T-helper 17 cell (primary cell): ENCODE results near the gene MKLN1. TPM values are rescaled to one million over a fixed set of nuclear protein-coding genes. Genes with fewer than 3 reads are reported as not detected.
A peak's percentile ranks its signal among the peaks of the same experiment; 100 is the strongest.

Experiments used
- ATAC-seq: fragments of 150-1000 bp; cut with Tn5 transposase; 2 replicates; pipeline ENCODE4 v1.10.0; 2021; ENCODE audit warnings: mild to moderate bottlenecking, moderate library complexity
- DNase-seq, 3 donors: peaks; one replicate each; pipeline versions ENCODE4 v3.0.0 to v3.0.0-alpha.2; 2020 to 2021
- H3K9me3 ChIP-seq: one replicate; pipeline ENCODE4 v1.7.0; 2013; ENCODE audit warnings: low read length, mild to moderate bottlenecking; ENCODE audit not compliant: control insufficient read depth, poor library complexity, severe bottlenecking
- H3K27ac Mint-ChIP-seq: one replicate; pipeline ENCODE4 v1.8.0; 2022; ENCODE audit warnings: mild to moderate bottlenecking, moderate library complexity, mixed read lengths
- H3K27me3 Mint-ChIP-seq: one replicate; pipeline ENCODE4 v1.8.0; 2022; ENCODE audit warnings: mixed read lengths
- H3K36me3 Mint-ChIP-seq: one replicate; pipeline ENCODE4 v1.8.0; 2022; ENCODE audit warnings: low read depth, mixed read lengths
- H3K4me1 Mint-ChIP-seq: one replicate; pipeline ENCODE4 v1.8.0; 2022; ENCODE audit warnings: mild to moderate bottlenecking, mixed read lengths
- H3K4me3 Mint-ChIP-seq: one replicate; pipeline ENCODE4 v1.8.0; 2022; ENCODE audit warnings: mild to moderate bottlenecking, moderate library complexity, mixed read lengths
- total RNA-seq, 4 donors: library from RNA in 2 of 4; stranded (reverse) in 2 of 4; gene quantifications; one replicate each; pipeline ENCODE4 v1.2.3 and lab custom pipeline; 2022 to 2026

MKLN1 gene
- total RNA-seq, 2 donors from 2014 or later: 46.5 to 51.1 TPM

GRCh38 chr7:131341690-131342089 lies 14.0 kb downstream of the MKLN1 start:
- H3K9me3 ChIP-seq: no peaks in the 10 kb centered on the region
- Mint-ChIP-seq H3K4me3 (no peak overlapping the region), H3K27ac (no peak overlapping the region), H3K4me1 (peaks cover 18% of the 10 kb centered on the region), H3K36me3 (no peaks in the 10 kb centered on the region), H3K27me3 (no peaks in the 10 kb centered on the region)
- ATAC-seq: no peak
- DNase-seq: no peak

GRCh38 chr7:131342864-131343442 lies 15.3 kb downstream of the MKLN1 start:
- Mint-ChIP-seq H3K36me3 (no peaks in the 10 kb centered on the region), H3K4me3 (no peak overlapping the region), H3K4me1 (peaks cover 26% of the 10 kb centered on the region), H3K27me3 (no peaks in the 10 kb centered on the region), H3K27ac (no peak overlapping the region)
- DNase-seq: no peak
- H3K9me3 ChIP-seq: no peaks in the 10 kb centered on the region
- no peak for ATAC-seq

- no peaks in the 10 kb centered on the region for H3K36me3 Mint-ChIP-seq
- H3K4me1 Mint-ChIP-seq: peaks cover 23% of the 10 kb centered on the region
- no peaks in the 10 kb centered on the region for H3K27me3 Mint-ChIP-seq
- peak overlapping the region; percentile 79 for H3K27ac Mint-ChIP-seq
- ATAC-seq (no peak), DNase-seq (no peak)
- H3K9me3 ChIP-seq: no peaks in the 10 kb centered on the region
- H3K4me3 Mint-ChIP-seq: peak overlapping the region; percentile 25
Measured at GRCh38 chr7:131346885-131347592, 19.4 kb downstream of the MKLN1 start.

GRCh38 chr7:131352032-131352431 lies 24.4 kb downstream of the MKLN1 start:
- no peaks in the 10 kb centered on the region for H3K36me3 Mint-ChIP-seq
- H3K4me1 Mint-ChIP-seq: peaks cover 40% of the 10 kb centered on the region
- no peaks in the 10 kb centered on the region for H3K9me3 ChIP-seq
- ATAC-seq (no peak), DNase-seq (no peak)
- no peak overlapping the region for H3K4me3 Mint-ChIP-seq
- no peak overlapping the region for H3K27ac Mint-ChIP-seq
- H3K27me3 Mint-ChIP-seq: no peaks in the 10 kb centered on the region

GRCh38 chr7:131354390-131354789 lies 26.7 kb downstream of the MKLN1 start:
- Mint-ChIP-seq H3K27ac (peak overlapping the region; percentile 39), H3K36me3 (no peaks in the 10 kb centered on the region), H3K4me1 (peaks cover 50% of the 10 kb centered on the region), H3K4me3 (peak overlapping the region; percentile 2), H3K27me3 (no peaks in the 10 kb centered on the region)
- H3K9me3 ChIP-seq: no peaks in the 10 kb centered on the region
- no peak for ATAC-seq
- DNase-seq: no peak

GRCh38 chr7:131355917-131356777 lies 28.5 kb downstream of the MKLN1 start:
- no peak for ATAC-seq
- Mint-ChIP-seq H3K36me3 (no peaks in the 10 kb centered on the region), H3K4me1 (peaks cover 61% of the 10 kb centered on the region), H3K4me3 (no peak overlapping the region), H3K27ac (no peak overlapping the region), H3K27me3 (no peaks in the 10 kb centered on the region)
- no peaks in the 10 kb centered on the region for H3K9me3 ChIP-seq
- no peak for DNase-seq

GRCh38 chr7:131357282-131357880 lies 29.7 kb downstream of the MKLN1 start:
- H3K9me3 ChIP-seq: no peaks in the 10 kb centered on the region
- H3K27me3 Mint-ChIP-seq: no peaks in the 10 kb centered on the region
- H3K4me3 Mint-ChIP-seq: peak overlapping the region; percentile 1
- H3K4me1 Mint-ChIP-seq: peaks cover 64% of the 10 kb centered on the region
- DNase-seq (no peak), ATAC-seq (no peak)
- H3K36me3 Mint-ChIP-seq: no peaks in the 10 kb centered on the region
- no peak overlapping the region for H3K27ac Mint-ChIP-seq

GRCh38 chr7:131358636-131359035 lies 31.0 kb downstream of the MKLN1 start:
- Mint-ChIP-seq H3K27ac (peak overlapping the region; percentile 59), H3K4me3 (peak overlapping the region; percentile 71), H3K4me1 (peaks cover 61% of the 10 kb centered on the region), H3K27me3 (no peaks in the 10 kb centered on the region), H3K36me3 (no peaks in the 10 kb centered on the region)
- DNase-seq (no peak), ATAC-seq (no peak)
- no peaks in the 10 kb centered on the region for H3K9me3 ChIP-seq

GRCh38 chr7:131359136-131359776 lies 31.6 kb downstream of the MKLN1 start:
- H3K27me3 Mint-ChIP-seq: no peaks in the 10 kb centered on the region
- peak overlapping the region; percentile 59 for H3K27ac Mint-ChIP-seq
- DNase-seq (no peak), ATAC-seq (no peak)
- no peaks in the 10 kb centered on the region for H3K9me3 ChIP-seq
- H3K36me3 Mint-ChIP-seq: no peaks in the 10 kb centered on the region
- peaks cover 59% of the 10 kb centered on the region for H3K4me1 Mint-ChIP-seq
- H3K4me3 Mint-ChIP-seq: peak overlapping the region; percentile 71

GRCh38 chr7:131363719-131364118 lies 36.0 kb downstream of the MKLN1 start:
- H3K4me1 Mint-ChIP-seq: peaks cover 53% of the 10 kb centered on the region
- DNase-seq (no peak), ATAC-seq (no peak)
- peaks cover 2% of the 10 kb centered on the region for H3K36me3 Mint-ChIP-seq
- H3K27me3 Mint-ChIP-seq: no peaks in the 10 kb centered on the region
- no peak overlapping the region for H3K27ac Mint-ChIP-seq
- H3K4me3 Mint-ChIP-seq: no peak overlapping the region
- no peaks in the 10 kb centered on the region for H3K9me3 ChIP-seq

- ATAC-seq (no peak), DNase-seq (no peak)
- Mint-ChIP-seq H3K27ac (no peak overlapping the region), H3K36me3 (peaks cover 2% of the 10 kb centered on the region), H3K27me3 (no peaks in the 10 kb centered on the region), H3K4me1 (peaks cover 50% of the 10 kb centered on the region), H3K4me3 (no peak overlapping the region)
- no peaks in the 10 kb centered on the region for H3K9me3 ChIP-seq
Measured at GRCh38 chr7:131364767-131365344, 37.2 kb downstream of the MKLN1 start.

GRCh38 chr7:131365838-131366237 lies 38.2 kb downstream of the MKLN1 start:
- no peaks in the 10 kb centered on the region for H3K9me3 ChIP-seq
- Mint-ChIP-seq H3K4me1 (peaks cover 49% of the 10 kb centered on the region), H3K27ac (no peak overlapping the region), H3K27me3 (no peaks in the 10 kb centered on the region), H3K4me3 (no peak overlapping the region), H3K36me3 (peaks cover 2% of the 10 kb centered on the region)
- DNase-seq (no peak), ATAC-seq (no peak)
